Pulmonary artery endothelial cell (primary cell): ENCODE data around the gene ATP6V1G1. TPM values are rescaled to one million over a fixed set of nuclear protein-coding genes. Genes with fewer than 3 reads are reported as not detected.
A peak's percentile ranks its signal among the peaks of the same experiment; 100 is the strongest.

ENCODE experiments used
- DNase-seq: peaks from one replicate; pipeline ENCODE4 v3.0.0-alpha.2; 2011; ENCODE audit warnings: low read depth, low spot score
- total RNA-seq: library from RNA; depleted of rRNA; stranded (reverse); fragments of >200 nt; gene quantifications from 2 replicates; pipeline ENCODE4 v1.2.3, GENCODE V29; 2014

The ATP6V1G1 gene
- total RNA-seq, 1 donor from 2014 or later: 95.0 TPM

- no peak for DNase-seq
Measured at GRCh38 chr9:114611516-114612271, 24.1 kb downstream of the ATP6V1G1 start.

- no peak for DNase-seq
Measured at GRCh38 chr9:114612272-114612923, 24.8 kb downstream of the ATP6V1G1 start.

- DNase-seq: no peak
Measured at GRCh38 chr9:114613087-114613486, 25.5 kb downstream of the ATP6V1G1 start.

GRCh38 chr9:114613919-114614318 lies 26.4 kb downstream of the ATP6V1G1 start:
- no peak for DNase-seq

GRCh38 chr9:114614373-114614772 lies 26.8 kb downstream of the ATP6V1G1 start:
- no peak for DNase-seq

- DNase-seq: no peak
Measured at GRCh38 chr9:114616684-114617520, 29.3 kb downstream of the ATP6V1G1 start.

- DNase-seq: no peak
Measured at GRCh38 chr9:114619191-114619761, 31.7 kb downstream of the ATP6V1G1 start.

GRCh38 chr9:114621561-114621960 lies 34.0 kb downstream of the ATP6V1G1 start:
- DNase-seq: no peak

- DNase-seq: peak; percentile 35
Measured at GRCh38 chr9:114621975-114622609, 34.5 kb downstream of the ATP6V1G1 start.

- no peak for DNase-seq
Measured at GRCh38 chr9:114624677-114625076, 37.1 kb downstream of the ATP6V1G1 start.

GRCh38 chr9:114626415-114627020 lies 38.9 kb downstream of the ATP6V1G1 start:
- no peak for DNase-seq

- no peak for DNase-seq
Measured at GRCh38 chr9:114627553-114627952, 40.0 kb downstream of the ATP6V1G1 start.

GRCh38 chr9:114629563-114630090 lies 42.1 kb downstream of the ATP6V1G1 start:
- no peak for DNase-seq

GRCh38 chr9:114631166-114631565 lies 43.6 kb downstream of the ATP6V1G1 start:
- DNase-seq: no peak

- DNase-seq: no peak
Measured at GRCh38 chr9:114633438-114634089, 46.0 kb downstream of the ATP6V1G1 start.

GRCh38 chr9:114634387-114634786 lies 46.8 kb downstream of the ATP6V1G1 start:
- no peak for DNase-seq

GRCh38 chr9:114638404-114638803 lies 50.8 kb downstream of the ATP6V1G1 start:
- DNase-seq: no peak

- no peak for DNase-seq
Measured at GRCh38 chr9:114641967-114642366, 54.4 kb downstream of the ATP6V1G1 start.

- DNase-seq: no peak
Measured at GRCh38 chr9:114643001-114643400, 55.4 kb downstream of the ATP6V1G1 start.

GRCh38 chr9:114643896-114644295 lies 56.3 kb downstream of the ATP6V1G1 start:
- no peak for DNase-seq
